Hematopoietic multipotent progenitor cell treated with erythropoietin and hydrocortisone succinate and interleukin-3 and kit ligand, for 8 days (in vitro differentiated cells): ENCODE measurements around the gene MBD5.

Source experiments
- DNase-seq: peaks from one replicate; pipeline ENCODE4 v3.0.0-alpha.2; 2015

Gene MBD5

DNA sequence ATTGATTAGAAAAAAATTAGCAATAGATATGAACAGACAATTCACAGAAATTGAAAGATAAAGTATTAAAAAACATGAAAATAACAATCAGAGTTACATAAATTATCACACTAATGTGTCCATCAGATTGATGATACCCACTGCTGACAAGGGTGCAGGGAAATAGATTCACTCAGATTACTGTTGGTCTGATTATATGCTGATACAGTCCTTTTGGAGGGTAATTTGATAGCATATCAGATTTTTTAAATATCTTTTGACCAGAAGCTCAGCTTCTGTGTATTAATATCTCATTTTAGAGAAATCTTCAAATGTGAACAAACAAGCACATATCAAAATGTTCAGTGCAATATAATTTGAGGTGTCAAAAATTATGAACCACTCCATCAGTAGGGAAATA lies 465.8 kb downstream of the MBD5 start:
- no peak for DNase-seq

DNA sequence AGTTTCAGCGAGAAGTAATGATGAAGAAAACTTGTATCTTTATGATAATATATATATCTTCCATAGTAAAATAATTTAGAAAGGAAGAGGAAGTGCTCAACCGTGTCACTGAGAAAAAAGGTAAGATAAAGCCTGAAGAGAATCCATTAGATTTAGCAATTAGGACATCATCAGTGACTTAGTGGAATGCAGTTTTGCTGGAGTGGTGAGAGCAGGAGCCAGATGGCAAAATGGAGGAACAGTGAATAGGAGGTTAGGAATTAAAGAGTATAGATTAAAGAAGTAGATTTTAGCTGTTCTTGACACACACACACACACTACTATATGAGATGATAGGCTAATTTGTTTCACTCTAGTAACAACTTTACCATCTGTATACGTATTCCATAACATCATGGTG lies 466.5 kb downstream of the MBD5 start:
- DNase-seq: no peak

DNA sequence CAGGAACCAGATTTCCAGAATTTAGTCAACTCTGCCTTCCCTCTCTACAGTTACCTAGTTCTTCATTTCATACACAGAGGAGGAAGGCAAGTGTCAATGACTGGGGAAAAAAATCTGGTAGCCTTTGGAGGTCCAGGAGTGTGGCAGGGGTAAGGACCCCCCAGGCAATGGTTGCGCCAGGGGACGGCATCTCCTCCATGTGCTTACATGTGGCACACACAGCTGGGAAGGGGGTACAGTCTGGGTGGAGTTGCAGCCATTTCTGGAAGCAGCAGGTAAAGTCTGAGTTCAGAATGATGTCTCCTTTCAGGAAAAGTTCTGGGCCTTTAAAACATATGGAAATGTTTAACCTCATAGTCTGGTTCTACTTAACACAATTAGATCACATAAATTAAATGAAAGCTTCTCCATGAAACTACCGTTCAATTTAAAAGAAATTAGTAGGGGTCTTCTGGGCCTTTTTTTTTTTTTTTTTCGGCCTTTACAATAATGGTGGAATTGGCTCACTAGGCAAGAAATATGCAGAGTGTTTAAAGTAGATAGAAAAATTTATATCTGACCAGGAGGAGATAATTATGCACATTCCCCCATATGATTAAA lies 470.0 kb downstream of the MBD5 start:
- DNase-seq: no peak

DNA sequence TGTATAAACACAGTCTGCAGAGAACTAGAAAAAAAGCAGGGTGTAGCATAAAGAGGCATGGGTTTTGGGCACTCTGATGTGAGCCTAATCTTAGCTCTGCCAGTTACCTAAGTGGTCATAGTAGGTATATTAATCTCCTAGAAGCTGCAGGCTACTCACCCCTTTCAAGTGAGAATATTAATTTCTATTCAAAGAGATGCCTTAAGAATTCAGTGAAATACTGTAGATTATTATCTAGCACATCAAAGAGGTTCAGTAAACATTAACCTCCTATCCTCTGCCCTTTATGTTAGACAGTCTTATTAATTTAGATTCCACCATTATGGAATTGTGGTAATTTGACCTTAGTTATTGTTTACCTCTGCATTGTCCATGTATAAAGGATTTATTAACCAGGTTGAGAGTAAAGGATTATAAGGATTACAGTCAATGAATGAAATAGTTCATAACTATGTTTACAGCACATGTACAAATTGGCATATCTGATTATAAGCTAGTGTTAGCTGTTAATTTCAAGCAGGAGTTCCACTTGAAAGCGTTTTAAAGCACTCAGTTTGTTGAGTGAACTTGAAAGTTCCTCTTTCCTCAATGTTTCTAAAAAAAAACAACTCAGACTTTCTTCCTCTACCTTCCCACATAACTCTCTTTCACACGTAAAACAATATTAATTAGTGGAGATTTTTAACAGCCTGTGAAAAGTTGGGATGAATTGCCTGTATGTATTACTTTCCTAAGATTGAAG lies 473.1 kb downstream of the MBD5 start:
- DNase-seq: peak; percentile 43

DNA sequence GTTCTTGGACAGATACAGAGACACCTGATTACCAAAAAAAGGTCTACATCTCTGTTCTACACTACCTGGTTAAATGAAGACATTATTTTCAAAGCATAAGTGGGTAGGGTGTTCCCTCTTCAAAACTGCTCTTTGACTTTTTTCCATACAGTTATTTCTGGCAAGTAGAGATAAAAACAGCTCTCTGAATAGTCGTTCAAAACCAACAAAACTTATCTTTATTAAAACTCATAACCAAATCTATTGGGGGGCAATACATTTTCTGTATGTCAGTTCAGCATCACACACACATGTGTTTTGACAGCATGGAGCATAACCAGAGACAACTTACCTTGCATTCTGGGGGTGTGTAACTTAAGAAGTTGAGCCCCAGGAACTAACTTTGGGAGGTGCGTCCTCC lies 474.7 kb downstream of the MBD5 start:
- DNase-seq: peak; percentile 92

DNA sequence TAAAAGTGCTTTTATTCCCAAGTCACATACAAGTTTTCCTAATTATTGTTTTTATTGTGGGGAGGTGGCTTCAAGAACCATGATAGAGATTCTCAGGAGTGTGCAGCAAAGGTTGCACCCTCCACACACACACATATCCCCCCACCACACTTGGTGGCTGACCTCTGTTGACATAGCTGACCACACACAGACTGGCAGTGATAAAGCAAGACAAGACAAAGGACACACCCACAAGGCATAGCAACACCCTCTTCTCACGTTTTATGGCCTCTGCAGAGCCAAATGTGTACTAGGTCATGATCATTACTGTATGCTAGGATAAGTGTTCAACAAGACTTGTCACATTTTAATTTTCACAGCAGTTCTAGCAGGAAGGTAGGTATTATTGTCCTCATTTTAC lies 480.7 kb downstream of the MBD5 start:
- DNase-seq: peak; percentile 88

DNA sequence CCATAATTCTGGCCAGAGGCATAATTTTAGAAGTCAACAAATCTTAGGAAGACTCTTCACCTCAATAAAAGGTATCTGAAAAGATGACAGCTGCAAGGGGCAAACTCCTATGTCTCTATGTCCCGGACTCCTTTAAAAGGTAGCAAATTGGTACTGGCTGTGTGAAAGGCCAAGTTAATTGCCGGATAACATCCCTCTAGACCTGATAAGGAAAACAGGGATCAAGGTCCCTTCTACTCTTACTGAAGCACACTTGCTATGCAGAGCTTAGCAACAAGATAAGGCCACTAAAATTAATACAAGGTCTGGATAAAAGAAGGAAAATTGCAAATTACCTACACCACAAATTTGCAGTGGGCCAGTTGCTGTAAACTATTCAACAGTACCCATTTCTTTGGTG lies 482.6 kb downstream of the MBD5 start:
- no peak for DNase-seq

DNA sequence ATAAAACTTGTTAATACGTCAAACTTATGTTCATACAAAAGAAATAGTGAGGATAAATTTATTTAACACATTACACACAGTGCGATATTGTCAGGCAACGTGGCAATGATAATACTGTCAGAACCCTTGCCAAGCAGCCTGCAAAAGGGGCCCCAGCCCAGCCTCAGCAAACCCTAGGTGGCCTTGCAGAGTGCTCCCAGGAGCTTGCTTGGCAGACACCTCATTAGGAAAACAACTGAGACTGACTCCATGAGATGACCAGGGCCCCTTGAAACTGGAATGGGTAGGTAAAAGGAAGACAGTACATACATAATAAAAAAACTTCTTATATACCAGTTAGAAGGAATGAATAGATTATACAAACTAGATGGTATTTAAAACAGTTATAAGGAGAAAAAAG lies 487.1 kb downstream of the MBD5 start:
- peak; percentile 33 for DNase-seq

DNA sequence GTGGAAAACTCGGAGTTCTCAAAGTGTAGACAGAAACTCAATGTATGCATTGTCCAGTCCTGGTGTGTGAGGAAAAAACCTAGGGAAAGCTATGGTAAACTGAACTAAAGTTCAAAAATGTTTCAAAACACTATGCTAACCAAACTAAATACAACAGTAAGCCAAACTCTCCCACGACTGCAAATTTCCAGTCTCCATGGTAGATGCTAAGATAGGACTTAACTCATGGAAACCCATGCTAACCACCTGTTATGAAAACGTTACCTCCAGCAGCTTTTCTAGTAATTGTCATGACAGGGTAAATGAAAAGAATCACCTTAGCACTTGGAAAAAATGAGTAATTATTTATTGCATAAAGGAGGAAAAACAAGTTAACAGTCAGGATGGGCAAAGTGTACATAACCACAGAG lies 488.0 kb downstream of the MBD5 start:
- no peak for DNase-seq

DNA sequence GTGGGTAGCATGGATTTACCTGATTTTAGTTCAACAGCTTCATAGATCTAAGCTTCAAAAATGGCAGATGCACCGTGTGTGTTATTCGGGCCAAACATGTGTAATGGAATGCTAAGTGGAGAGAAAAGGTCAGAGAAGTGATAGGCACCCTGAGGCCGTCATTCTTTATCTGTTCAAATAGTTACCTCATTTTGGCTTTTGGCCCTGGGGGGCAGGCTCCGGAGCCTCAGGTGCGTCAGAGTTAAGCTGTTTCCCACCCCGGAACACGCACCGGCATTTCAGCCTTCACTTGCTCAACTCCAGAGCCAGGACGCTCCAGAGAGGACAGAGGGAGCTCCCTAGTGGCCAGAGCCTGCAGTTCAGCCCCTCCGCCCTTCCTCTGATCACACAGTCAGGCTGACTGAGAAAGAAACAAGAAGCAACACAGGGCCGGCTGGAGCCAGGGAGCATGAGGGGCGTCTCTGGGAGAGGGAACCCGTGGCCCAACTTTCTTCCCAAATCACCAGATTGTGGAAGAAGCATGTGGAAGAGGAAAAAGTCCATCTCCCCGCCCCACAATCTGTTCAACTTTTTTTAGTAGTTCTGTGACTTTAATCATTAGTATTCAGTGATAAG lies 488.5 kb downstream of the MBD5 start:
- peak; percentile 95 for DNase-seq

DNA sequence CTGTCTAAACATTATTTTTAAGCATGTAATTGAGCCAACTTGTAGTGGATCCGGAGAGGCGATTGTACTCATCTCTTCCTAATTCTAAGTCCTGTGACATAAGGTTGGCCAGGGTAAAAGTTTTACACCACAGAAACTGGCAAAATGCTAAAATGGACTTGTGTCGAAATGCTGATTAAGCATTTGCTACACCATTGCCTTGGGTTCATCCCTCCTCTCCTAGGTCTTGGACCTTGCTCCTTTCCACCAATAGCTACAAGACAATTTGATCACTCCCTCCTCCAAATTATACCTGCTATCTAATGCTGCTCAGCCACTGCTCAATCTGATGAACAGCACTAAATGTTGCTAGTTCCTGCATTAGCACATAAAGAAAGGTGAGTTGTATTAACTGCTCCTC lies 491.0 kb downstream of the MBD5 start:
- peak; percentile 27 for DNase-seq

DNA sequence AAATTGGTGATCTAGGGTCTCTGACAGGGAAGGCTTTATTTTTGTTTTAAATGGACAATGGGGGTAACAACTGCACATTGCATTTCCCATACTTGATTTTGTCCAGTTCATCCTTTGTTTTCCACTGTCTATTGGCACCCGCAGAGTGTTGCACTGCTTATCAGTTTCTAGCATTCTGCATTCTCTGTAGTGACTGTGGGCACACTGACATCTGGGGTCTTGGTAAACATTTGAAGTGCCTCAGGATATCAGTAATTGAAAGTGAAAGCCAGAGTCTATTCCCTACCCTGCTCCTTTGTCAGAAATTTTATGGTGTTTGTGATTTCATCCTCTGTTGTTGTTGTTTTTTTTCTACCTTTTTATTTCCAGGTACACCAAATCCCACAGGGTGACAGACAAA lies 491.6 kb downstream of the MBD5 start:
- peak; percentile 88 for DNase-seq

DNA sequence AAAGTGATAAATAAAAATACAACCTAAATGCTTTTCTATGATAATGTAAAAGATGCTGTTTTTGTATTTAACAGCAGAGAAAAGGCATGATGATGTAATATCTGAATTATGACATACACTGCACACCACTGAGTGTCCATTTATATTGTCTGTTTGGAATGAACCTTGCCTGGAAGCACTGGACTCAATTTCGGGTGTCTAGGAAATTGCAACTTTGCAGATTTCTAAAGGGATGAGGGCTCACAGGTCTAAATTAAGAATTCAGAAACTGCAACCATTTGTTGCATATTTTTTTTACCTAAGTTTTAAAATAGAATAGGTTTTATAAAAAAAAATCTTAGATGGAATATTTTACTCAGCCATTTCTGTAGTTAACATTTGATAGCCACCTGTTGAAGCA lies 492.5 kb downstream of the MBD5 start:
- DNase-seq: no peak

DNA sequence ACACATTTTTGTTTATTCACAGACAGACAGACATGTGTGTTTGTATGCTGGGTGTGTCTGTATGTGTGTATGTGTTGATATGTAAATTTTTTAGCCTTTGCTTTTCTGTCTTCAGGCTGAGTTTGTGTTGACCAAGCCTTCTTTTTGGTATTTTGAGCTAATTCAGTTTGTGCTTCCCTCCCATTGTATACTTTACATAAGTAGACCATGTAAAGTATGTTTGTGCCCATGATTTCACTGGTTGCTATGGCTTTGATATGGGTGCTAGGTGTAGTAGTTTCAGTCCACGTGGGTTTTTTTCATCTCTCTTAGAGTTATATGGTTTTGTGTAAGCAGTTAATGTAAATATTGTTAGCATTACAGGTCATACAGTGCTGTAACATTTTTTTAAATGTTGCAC lies 494.2 kb downstream of the MBD5 start:
- no peak for DNase-seq

DNA sequence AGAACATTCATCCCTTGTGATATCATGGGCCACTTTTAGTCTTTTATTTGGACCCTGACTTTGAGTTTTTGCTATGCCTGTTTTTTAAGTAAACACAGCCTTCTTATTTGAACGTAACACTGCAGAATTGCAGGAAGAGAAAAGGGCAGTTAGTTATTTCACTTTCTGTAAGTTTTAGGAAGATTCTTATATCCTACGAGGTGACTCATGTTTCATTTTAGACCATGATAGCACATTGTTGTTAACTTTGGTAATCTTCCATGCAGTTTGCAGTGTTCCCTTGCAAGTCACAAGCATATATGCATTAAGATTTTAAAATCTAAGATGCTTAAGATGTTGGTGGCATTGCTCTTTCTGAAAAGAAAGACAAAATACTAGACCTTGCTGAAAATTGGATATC lies 495.1 kb downstream of the MBD5 start:
- no peak for DNase-seq

DNA sequence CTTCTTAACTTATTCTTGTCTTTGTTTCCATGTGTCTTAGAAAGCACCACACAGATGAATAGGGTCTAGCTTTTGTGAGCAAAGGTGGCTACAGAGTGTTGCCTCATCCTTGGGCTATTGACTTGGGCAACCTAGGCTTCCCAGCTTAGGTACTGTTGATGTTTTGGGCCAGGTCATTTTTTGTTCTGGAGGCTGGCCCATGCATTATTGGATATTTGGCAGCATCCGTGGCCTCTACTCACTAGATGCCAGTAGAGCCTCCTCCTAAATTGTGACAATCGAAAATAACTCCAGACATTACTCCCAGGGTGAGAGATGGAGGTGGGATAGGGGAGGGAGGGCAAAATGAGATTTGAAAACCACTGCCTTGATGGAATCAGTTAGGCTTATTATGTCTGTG lies 496.4 kb downstream of the MBD5 start:
- no peak for DNase-seq

DNA sequence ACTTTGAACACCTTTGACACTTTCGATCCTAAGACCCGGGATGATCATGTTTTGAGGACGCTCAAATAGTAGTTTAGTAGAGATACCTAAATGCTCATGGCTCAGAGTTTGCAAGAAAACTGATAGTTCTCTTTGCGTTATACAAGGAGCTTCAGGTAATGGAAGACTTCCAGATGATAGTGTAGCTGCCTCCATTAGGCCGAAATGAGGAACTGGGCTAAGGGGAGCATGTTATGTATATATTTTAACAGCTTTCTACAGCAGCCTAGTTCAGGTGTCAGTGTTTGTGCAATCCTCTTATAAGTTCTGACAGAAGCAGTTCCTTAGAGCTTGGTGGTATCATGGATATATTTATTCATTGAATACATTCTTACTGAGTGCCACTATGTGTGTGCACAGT lies 496.9 kb downstream of the MBD5 start:
- DNase-seq: no peak

DNA sequence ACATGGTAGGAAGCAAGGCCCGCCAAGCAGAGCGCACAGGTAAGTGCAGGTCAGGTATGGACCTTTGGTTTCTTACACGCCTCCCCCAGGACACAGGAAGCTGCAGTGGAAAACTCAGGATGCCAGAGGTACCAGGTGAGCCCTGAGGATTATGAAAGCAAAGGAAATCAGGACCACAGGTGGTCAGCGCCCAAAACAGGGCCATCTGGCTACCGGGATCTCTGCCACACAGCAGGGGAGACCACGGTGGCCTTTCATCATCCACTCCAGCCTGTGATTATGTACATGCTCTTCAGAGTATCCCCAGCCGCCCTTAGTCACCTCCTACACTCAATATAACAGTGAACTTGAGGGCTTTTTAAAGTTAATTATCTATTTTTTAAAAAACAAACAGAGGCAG lies 498.1 kb downstream of the MBD5 start:
- no peak for DNase-seq

DNA sequence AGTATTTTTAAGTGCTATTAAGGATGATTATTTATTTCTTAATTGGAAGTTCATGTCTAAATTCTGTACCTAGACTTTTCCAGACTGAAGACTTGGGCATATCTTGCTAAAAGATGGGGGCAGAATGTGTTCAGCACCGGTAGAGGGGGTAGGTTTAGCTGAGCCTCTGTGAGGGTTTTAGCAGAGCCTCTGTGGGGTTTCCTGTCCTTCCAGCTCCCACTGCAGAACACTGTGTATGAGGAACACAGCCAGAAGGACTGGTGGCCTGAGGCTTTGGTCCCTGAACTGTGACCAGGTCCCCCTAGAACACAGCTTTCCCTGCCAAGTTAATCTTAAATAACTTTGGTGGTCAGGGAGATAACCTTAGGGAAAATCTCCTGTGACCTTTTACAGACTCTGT lies 500.3 kb downstream of the MBD5 start:
- no peak for DNase-seq

DNA sequence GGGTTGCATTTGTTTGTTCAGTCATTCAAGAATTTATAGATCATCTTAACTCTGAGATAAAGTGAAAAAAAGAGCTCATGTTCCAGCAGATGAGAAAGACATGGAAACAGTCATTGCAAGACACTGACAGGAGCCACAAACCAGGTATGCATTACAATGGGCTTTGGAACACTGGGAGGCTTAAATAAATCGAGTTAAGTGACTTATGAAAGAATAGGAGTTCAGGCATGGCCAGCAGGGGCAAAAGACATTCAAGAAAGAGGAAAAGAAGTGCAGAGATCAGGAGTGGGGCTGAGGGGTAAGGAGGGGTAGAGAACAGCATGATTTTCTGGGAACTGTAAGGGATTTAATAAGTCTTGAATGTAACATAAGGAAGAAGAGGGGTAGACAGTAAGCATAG lies 502.4 kb downstream of the MBD5 start:
- DNase-seq: no peak

DNA sequence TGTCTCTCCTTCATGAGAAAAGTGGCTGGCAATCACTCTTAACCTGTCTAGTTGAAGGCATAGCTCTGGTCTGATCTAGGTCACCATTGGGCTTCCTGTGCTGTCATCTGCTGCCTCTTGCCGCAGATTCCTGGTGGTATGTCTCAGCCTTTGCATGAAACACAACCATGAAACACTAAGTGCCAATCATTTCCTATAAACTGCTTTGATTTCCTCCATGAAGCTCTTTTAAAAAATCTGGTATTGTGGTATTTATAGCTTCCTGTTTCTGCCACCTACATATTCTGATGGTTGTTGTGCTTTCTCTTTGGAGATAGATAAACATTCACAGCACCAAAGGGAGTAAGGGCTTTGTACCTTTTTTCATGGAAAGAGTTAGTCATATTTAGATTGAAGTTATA lies 503.6 kb downstream of the MBD5 start:
- no peak for DNase-seq

DNA sequence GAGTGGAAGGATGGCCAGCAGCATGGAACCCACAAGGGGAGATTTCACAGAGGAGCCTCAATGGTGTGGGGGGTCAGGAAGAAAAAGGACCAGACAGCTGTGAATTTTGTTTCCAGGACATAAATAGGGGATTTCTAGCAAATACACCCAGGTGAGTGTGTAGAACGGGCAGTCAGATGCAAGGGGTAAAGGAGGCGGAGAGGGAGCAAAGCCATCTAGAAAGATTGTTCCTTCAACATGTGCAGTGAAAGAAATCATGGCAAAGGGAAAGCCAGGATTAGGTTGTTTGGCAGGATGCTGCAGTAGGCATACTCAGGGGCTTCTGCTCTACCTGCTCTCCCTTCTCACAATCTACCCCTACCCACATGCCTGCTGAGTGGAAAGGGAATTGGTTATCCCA lies 504.2 kb downstream of the MBD5 start:
- no peak for DNase-seq

DNA sequence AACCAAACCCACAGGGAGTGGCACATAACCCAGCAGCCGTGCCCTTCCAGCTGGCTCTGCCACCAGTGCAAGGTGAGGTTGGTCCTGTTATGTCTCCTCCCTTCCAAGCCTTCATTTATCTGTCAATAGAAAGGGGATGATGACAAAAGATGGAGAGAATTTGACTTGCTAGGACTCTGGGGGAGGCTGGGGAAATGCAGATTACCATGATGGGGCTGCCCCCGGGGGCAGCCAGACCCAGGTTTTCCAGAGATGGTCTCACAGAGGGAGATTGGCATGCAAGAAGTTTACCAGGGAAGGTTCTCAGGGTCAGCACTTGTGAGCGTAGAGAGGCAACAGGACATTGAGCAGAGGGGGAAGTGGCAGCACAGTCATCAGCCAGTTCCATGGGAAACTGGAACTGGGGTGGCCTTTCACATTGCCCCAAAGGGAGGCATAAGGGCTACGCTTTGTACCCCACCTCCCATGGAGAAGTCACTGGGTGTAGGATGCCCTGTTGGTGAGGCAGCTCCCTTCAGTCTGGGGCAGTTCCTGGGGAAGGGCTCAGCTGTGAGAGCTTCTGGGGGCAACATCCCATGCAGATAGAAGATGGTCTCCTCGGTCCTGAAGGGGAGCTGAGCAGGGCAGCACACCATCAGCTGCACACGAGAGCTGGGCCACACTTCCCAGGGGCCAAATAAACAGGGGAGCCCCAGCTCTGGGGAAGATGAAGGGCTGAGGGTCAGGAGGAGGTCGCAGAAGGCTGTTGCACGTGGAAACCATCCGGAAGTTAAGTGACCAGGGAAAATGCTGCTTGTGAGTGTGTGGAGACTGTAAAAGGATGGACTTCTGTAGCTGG lies 505.8 kb downstream of the MBD5 start:
- DNase-seq: no peak
